GM12875 (cell line): ENCODE data around the gene CPZ.

Experiments used
- H3K4me3 ChIP-seq: one replicate; pipeline ENCODE4 v1.5.1; 2011; ENCODE audit warnings: low read depth, low read length, control low read depth
- CTCF ChIP-seq: IDR thresholded peaks from 2 replicates; pipeline ENCODE4 v1.5.1; 2011; ENCODE audit warnings: low read depth, mild to moderate bottlenecking, control low read depth, inconsistent platforms, low read length, moderate library complexity, borderline replicate concordance; ENCODE audit not compliant: insufficient read depth

Gene CPZ

GRCh38 chr4:8552024-8552423, 40.5 kb upstream of the CPZ start:
- no peak overlapping the region for H3K4me3 ChIP-seq
- no peak for TF ChIP-seq CTCF

GRCh38 chr4:8552581-8553205, 39.9 kb upstream of the CPZ start:
- no peak overlapping the region for H3K4me3 ChIP-seq
- no peak for TF ChIP-seq CTCF

- no peak overlapping the region for H3K4me3 ChIP-seq
Observed at GRCh38 chr4:8553216-8553615, 39.3 kb upstream of the CPZ start.

GRCh38 chr4:8553991-8554405, 38.6 kb upstream of the CPZ start:
- H3K4me3 ChIP-seq: no peak overlapping the region
- no peak for TF ChIP-seq CTCF

More at GRCh38 chr4:8553216-8553615, 39.3 kb upstream of the CPZ start:
- no peak for TF ChIP-seq CTCF

- TF ChIP-seq CTCF: no peak
- H3K4me3 ChIP-seq: no peak overlapping the region
Observed at GRCh38 chr4:8554555-8555100, 37.9 kb upstream of the CPZ start.

GRCh38 chr4:8555716-8556115, 36.8 kb upstream of the CPZ start:
- TF ChIP-seq CTCF: no peak
- H3K4me3 ChIP-seq: no peak overlapping the region
